ENCODE data around the gene VIL1.

VIL1 gene

DNA sequence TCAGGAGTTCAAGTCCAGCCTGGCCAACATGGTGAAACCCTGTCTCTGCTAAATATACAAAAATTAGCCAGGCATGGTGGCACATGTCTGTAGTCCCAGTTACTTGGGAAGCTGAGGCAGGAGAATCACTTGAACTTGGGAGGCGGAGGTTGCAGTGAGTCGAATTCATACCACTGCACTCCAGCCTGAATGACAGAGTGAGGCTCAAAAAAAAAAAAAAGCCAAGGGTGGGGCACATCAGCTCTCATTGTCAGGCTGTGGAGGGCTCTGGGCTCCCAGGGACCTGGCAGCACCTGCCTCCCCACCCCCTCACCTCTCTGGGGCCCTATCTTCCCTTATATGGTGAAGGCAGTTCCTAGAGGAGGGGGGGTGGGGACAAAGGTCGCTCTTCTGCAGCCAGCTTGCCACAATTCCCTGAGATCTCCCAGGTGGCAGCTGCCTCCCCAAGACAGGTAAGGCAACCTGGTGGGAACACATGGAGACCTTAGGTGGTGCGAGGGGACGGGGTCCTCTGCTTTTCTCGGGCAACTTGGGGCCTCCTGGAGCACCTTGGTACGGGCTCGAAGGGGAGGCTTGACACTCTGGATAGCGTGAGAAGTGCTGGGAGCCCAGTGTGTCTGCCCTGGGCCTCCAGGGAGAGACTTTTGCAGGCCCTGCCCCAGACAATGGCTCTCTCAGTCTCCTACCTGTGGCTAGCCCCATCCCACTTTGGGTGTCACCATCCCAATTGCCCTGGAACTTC, at the start of gene VIL1:
TSS of gene VIL1 (plus strand) at position 407 of the 742 bp plus-strand sequence. CDS start 4,656 bp downstream, outside the sequence.
- DNase-seq (ENCODE audit: low read depth), result no peak

DNA sequence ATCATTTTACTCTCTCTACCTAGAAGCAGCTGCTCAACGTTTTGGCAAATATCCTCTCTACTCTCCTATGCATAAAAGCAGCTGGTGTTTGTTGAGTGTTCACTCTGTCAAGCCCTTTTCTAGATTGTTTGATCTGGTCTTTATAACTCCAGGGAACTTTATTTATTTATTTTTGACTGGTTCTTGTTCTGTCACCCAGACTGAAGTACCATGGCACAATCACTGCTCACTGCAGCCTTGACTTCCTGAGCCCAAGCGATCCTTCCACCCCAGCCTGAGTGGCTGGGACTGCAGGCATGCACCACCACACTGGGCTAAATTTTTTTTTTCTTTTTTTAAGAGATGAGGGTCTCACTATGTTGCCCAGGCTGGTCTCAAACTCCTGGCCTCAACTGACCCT, 49.6 kb upstream of the VIL1 start:
- no peak for DNase-seq (ENCODE audit: low read depth)

GRCh38 chr2:218370410-218371063, 48.4 kb upstream of the VIL1 start:
- DNase-seq (ENCODE audit: low read depth), result no peak

DNA sequence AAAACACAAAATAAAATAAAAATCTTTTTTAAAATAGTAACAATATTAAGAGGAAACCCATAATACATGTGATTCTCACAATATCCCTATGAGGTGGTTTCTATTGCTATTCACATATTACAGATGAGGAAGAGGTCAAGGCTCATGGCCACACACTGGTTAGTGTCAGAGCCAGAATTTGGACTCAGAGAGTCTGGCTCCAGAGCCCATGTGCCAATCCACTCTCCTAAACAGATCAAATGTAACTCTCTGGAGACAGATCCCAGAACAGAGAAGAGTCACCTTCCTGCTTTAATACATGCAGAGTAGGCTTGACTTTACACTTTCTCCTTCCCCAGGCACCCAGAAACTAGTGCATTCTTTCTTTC, 47.0 kb upstream of the VIL1 start:
- DNase-seq (ENCODE audit: low read depth), result no peak

- no peak for DNase-seq (ENCODE audit: low read depth)
Observed at GRCh38 chr2:218374795-218375194, 44.1 kb upstream of the VIL1 start.

GRCh38 chr2:218375212-218375611, 43.7 kb upstream of the VIL1 start:
- no peak for DNase-seq (ENCODE audit: low read depth)

DNA sequence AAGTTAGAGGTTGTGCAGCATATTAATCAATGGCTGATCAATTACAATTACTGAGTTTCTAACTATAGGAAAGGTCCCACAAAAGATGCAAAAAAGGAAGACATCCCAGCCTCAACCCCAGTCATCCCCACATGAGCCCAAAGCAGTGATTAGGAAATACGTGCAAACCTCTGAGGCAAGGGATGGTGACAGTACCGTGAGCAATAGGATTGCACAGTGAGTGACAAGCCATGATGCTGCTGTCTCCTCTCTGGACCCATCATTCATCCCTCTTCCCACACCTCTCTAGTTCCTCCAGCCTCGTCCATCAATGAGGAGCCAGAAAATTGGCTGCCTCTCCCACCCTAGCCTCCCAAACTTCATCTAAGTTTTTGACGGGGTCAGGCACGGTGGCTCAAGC, 40.9 kb upstream of the VIL1 start:
- DNase-seq (ENCODE audit: low read depth), result no peak

DNA sequence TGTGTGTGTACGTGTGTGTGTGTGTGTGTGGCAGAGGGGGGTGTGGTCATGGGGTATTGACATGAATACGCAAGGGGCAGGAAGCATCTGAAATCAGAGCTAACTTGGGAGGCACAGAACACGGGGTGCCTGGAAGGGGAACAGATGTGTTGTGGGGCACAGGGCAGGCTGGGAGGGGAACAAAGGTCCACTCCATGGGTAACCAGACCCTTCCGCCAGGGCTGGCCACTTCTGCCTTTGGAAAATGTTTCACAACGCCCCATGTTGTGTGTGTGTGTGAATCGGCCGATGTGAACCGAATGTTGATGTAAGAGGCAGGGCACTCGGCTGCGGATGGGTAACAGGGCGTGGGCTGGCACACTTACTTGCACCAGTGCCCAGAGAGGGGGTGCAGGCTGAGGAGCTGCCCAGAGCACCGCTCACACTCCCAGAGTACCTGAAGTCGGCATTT, 37.0 kb upstream of the VIL1 start, which contains the start of gene SLC11A1:
TSS of gene SLC11A1 (plus strand) at position 358 of the 451 bp plus-strand sequence. CDS start 96 bp downstream, outside the sequence.
- DNase-seq (ENCODE audit: low read depth), result no peak

DNA sequence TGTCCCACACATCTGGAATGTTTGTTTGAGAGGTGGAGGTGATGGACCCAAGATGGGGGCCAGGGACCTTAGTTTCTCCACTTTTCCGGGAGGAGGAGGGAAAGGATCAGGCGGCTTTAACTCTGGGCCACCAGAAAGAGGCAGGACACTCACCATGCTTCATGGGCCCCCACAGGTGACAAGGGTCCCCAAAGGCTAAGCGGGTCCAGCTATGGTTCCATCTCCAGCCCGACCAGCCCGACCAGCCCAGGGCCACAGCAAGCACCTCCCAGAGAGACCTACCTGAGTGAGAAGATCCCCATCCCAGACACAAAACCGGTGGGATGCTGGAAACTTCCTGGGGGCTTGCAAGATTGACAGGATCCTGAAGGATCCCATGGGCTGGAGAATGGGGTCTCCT, 36.1 kb upstream of the VIL1 start:
- no peak for DNase-seq (ENCODE audit: low read depth)

DNA sequence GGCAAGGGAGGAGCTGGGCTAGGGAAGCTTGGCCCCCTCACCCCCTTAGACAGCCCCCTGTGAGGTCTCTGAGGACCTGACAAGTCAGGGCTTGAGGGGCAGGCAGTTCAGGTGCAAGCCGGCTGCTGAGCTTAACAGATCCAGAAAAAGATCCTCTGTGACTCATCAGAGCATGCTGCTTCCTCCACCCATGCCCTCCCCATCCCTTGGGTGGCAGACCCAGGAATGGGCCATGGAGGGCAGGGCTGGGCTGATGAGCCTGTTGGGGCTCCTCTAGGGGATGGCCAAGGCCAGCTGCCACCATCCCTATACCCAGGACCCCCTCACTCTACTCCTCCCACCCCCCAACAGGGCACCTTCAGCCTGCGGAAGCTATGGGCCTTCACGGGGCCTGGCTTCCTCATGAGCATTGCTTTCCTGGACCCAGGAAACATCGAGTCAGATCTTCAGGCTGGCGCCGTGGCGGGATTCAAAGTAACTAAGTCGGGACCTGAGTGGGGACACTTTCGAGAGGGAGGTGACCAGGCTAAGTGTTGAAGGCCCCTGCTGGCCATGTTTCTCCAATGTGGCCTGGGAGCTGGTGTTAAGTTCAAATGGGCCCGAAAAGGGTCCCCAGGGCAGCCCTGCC, 34.9 kb upstream of the VIL1 start:
- no peak for DNase-seq (ENCODE audit: low read depth)

DNA sequence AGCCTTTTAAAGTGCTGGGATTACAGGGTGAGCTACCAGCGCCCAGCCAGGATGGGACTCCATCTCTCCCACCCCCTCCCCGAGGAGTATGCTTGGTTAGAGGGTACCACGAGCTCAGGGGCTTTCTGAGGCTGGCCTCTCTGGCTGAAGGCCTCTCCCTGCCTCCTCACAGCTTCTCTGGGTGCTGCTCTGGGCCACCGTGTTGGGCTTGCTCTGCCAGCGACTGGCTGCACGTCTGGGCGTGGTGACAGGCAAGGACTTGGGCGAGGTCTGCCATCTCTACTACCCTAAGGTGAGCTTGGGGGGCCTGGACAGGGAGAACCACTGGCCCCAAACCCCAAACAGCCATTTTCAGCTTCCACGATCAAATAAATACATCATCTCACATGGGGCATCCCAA, 33.9 kb upstream of the VIL1 start:
- DNase-seq (ENCODE audit: low read depth), result no peak

GRCh38 chr2:218386505-218387368, 32.2 kb upstream of the VIL1 start:
- no peak for DNase-seq (ENCODE audit: low read depth)

- no peak for DNase-seq (ENCODE audit: low read depth)
Observed at GRCh38 chr2:218387369-218388194, 31.3 kb upstream of the VIL1 start.

DNA sequence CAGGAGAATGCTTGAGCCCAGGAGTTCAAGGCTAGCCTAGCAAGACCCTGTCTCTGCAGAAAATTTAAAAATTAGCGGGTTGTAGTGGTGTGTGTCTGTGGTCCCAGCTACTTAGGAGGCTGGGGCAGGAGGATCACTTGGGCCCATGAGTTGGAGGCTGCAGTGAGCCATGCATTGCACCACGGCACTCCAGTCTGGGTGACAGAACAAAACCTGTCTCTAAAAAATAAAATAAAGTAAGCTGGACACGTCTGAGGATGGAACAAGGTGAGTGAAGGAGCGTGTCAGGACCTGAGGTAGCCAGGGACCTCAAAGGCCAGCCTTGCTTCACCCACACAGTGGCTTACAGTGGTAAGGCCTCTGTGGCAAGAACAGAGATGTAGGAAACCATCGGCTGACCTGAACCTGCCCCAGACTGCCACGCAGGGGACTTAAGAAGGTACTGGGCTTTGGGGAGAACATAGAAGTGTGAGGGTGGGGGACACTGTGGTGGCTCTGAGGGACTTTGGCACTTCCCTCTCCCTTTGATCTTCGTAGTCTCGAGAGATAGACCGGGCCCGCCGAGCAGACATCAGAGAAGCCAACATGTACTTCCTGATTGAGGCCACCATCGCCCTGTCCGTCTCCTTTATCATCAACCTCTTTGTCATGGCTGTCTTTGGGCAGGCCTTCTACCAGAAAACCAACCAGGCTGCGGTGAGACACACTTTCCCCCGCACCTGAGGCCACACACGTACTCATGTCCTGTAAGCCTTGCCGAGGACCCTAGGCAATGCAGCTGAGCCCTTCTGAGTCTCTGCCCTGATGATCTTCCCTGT, 29.4 kb upstream of the VIL1 start:
- no peak for DNase-seq (ENCODE audit: low read depth)

DNA sequence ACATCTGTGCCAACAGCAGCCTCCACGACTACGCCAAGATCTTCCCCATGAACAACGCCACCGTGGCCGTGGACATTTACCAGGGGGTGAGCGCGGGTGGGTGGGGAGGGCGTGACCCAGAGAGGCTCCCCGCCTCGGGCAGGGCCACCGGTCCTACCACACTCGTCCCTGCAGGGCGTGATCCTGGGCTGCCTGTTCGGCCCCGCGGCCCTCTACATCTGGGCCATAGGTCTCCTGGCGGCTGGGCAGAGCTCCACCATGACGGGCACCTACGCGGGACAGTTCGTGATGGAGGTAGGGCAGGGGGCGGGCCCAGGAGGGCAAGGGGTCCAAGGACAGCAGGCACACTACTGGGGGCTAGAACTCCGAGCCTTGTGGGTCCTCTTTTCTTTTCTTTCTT, 27.7 kb upstream of the VIL1 start:
- no peak for DNase-seq (ENCODE audit: low read depth)

DNA sequence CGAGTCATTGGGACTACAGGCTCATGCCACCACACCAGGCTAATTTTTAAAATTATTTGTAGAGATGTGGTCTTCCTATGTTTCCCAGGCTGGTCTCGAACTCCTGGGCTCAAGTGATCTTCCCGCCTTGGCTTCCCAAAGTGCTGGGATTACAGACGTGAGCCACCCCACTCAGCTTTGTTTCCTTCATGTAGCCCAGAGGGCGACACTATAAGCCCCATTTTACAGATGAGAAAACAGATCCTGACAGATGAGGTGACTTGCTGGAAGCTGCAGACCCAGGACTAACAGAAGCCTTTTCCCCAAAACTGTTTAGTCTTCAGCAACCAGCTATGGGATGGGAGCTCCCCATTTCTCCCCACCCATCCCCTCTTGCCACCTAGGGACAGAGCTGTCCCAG, 26.5 kb upstream of the VIL1 start:
- no peak for DNase-seq (ENCODE audit: low read depth)

GRCh38 chr2:218392891-218393462, 25.9 kb upstream of the VIL1 start:
- DNase-seq (ENCODE audit: low read depth), result no peak

GRCh38 chr2:218393750-218394290, 25.1 kb upstream of the VIL1 start:
- no peak for DNase-seq (ENCODE audit: low read depth)

DNA sequence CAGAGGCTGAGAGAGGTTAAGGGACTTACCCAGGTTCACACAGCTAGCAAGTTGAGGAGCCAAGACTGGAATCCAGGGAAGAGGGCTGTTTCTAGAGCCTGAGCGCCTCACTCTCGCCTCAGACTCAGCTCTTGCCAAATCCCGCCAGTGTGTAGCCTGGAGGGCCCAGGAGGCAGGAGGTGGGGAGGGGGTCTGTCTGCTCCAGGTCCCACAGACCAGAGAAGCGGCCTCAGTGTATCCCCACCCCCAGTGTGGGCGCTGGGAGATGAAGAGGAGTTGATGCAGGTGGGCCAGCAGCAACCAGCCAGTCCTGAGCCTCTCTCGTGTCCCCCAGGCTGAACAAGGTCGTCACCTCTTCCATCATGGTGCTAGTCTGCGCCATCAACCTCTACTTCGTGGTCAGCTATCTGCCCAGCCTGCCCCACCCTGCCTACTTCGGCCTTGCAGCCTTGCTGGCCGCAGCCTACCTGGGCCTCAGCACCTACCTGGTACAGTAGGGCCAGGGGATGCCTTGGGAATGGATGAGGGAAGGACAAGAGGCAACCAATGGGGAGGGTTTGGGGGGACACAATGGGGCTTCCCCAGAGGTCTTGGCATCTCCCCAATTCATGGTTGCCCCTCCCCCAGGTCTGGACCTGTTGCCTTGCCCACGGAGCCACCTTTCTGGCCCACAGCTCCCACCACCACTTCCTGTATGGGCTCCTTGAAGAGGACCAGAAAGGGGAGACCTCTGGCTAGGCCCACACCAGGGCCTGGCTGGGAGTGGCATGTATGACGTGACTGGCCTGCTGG, 24.4 kb upstream of the VIL1 start:
- DNase-seq (ENCODE audit: low read depth), result no peak

Data from CMK (cell line).